HCT116 (cell line): ENCODE results near the gene EFR3B.
"Not testable (repeated sequence)": the region's sequence is repeated elsewhere in the genome, so short reads cannot be mapped to it uniquely, and the experiment has no call there.

Experiments
- MAX ChIP-seq: IDR thresholded peaks from 2 replicates; pipeline ENCODE4 v1.6.1; 2012
- RAD21 ChIP-seq: IDR thresholded peaks from 2 replicates; pipeline ENCODE4 v1.6.1; 2012; ENCODE audit warnings: low read depth, mild to moderate bottlenecking
- TCF7L2 ChIP-seq: IDR thresholded peaks from 2 replicates; pipeline ENCODE4 v1.7.0; 2011; ENCODE audit warnings: borderline replicate concordance, inconsistent platforms; ENCODE audit not compliant: insufficient read depth, insufficient read length; ENCODE audit errors: extremely low read depth
- TF ChIP-seq, protein P1 (sequence below): IDR thresholded peaks from 2 replicates; pipeline ENCODE4 v1.6.1; 2011; ENCODE audit warnings: mild to moderate bottlenecking, low read length, moderate library complexity; ENCODE audit not compliant: insufficient replicate concordance; ENCODE audit errors: extremely low read depth
- TF ChIP-seq, protein P2 (sequence below), 3 experiments: fragments of 200-600 bp in 1 of 3; sonication (generic) in 1 of 3; IDR thresholded peaks in 2 of 3; conservative IDR thresholded peaks in 1 of 3; 2 replicates each; pipeline ENCODE4 v1.5.1; 2012 to 2017; ENCODE audit warnings: low read depth in 2 of 3, low read length in 2 of 3, antibody characterized with exemption in 1 of 3, borderline replicate concordance in 1 of 3, control low read depth in 1 of 3, mild to moderate bottlenecking in 1 of 3, mixed read lengths in 1 of 3, mixed run types in 1 of 3, moderate library complexity in 1 of 3; ENCODE audit not compliant: insufficient read depth in 1 of 3

DNA sequence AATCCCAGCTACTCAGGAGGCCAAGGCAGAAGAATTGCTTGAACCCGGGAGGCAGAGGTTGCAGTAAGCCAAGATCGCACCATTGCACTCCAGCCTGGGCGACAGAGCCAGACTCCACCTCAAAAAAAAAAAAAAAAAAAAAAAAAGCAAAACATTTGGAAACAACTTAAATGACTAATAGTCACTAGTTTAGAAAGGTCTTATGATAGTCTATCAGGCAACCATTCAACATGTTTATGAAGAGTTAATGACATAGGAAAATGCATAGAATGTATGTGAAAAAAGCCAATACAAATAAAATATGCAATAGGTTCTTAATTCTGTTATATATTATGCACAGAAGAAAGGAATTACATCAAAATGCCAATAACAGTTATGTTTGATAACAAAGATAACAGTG, 85.2 kb downstream of the EFR3B start:
- TF ChIP-seq, protein P1, sequence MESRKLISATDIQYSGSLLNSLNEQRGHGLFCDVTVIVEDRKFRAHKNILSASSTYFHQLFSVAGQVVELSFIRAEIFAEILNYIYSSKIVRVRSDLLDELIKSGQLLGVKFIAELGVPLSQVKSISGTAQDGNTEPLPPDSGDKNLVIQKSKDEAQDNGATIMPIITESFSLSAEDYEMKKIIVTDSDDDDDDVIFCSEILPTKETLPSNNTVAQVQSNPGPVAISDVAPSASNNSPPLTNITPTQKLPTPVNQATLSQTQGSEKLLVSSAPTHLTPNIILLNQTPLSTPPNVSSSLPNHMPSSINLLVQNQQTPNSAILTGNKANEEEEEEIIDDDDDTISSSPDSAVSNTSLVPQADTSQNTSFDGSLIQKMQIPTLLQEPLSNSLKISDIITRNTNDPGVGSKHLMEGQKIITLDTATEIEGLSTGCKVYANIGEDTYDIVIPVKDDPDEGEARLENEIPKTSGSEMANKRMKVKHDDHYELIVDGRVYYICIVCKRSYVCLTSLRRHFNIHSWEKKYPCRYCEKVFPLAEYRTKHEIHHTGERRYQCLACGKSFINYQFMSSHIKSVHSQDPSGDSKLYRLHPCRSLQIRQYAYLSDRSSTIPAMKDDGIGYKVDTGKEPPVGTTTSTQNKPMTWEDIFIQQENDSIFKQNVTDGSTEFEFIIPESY: not testable (repeated sequence)
- TF ChIP-seq MAX, TCF7L2, RAD21: not testable (repeated sequence)
- TF ChIP-seq, protein P2, sequence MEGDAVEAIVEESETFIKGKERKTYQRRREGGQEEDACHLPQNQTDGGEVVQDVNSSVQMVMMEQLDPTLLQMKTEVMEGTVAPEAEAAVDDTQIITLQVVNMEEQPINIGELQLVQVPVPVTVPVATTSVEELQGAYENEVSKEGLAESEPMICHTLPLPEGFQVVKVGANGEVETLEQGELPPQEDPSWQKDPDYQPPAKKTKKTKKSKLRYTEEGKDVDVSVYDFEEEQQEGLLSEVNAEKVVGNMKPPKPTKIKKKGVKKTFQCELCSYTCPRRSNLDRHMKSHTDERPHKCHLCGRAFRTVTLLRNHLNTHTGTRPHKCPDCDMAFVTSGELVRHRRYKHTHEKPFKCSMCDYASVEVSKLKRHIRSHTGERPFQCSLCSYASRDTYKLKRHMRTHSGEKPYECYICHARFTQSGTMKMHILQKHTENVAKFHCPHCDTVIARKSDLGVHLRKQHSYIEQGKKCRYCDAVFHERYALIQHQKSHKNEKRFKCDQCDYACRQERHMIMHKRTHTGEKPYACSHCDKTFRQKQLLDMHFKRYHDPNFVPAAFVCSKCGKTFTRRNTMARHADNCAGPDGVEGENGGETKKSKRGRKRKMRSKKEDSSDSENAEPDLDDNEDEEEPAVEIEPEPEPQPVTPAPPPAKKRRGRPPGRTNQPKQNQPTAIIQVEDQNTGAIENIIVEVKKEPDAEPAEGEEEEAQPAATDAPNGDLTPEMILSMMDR (IDR thresholded peaks at IDR 0.05 in 2 of 3, conservative IDR thresholded peaks at IDR 0.05 in 1 of 3; ENCODE audit: borderline replicate concordance in 1 of 3, insufficient read depth in 1 of 3, low read depth in 2 of 3, low read length in 2 of 3): not testable (repeated sequence)
